Smooth muscle cell of the brain vasculature (primary cell): ENCODE measurements around the gene BMP4.

Experiments
- DNase-seq: peaks from one replicate; pipeline ENCODE4 v3.0.0-alpha.2; 2012; ENCODE audit warnings: low read depth, low spot score

The BMP4 gene

DNA sequence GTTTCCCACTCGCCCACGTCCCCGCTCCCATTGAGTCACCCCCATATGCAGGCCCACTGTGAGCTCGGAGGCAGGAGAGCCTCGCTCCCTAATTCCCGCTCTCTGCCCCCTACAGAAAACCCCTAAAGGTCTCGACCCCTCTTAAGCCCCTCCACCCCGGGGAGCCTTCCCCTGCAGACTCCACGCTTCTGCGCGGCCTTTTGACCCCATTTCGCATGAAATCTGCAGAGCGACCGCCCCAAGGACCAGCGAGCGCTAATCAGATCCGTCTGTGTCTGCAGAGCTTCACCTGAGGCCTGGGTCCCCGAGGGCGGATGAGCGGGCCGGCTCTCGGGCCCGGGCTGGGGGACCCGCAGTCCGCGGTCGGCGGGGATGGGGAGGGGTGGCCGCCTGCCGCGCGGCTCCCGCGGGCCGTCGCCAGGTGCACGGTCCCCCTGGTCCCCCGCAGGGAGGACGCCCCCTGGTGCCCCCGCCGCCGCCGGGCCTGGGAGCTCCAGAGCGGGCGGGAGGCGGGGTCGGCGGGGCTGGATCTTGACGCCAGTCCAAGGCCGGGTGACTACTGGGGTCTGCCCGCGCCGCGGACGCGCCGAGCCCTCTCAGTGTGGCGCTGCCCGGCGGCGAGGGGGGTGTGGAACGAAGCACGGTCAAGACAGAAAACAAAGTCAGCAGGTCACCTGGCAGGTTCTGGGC is 10.1 kb downstream of the BMP4 start:
- DNase-seq: no peak

DNA sequence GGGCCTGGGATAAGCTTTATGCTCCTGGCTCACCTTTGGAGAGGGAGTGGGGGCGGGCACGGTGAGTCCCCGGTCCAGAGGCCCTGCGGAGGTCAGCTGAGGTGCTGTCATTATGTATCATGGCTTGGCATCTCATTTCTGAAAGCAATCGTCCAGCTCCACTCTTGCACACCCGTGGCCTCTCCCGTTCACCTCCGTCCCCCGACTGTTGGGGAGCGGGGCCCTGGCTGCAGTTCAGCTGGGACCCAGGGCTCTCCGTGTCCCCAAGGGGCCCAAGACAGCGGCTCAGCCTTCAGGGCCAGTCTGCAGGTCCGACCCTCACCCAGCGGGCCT is 10.6 kb downstream of the BMP4 start:
- no peak for DNase-seq

DNA sequence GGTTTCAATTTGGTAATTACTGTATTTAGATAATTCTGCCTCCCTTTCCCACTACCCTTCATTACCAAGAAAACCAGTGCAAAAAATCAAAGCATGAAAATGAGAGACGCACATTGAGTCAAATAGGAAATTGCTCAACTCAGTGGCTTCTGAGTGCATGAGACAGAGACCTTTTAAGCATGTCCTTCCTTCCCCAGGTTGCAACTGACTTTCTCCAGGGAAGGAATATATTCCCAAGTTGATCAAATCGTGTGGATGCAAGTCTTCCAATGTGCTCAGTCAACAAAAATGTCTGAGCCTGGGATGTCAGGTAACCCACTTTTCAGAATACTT is 12.9 kb downstream of the BMP4 start:
- no peak for DNase-seq

DNA sequence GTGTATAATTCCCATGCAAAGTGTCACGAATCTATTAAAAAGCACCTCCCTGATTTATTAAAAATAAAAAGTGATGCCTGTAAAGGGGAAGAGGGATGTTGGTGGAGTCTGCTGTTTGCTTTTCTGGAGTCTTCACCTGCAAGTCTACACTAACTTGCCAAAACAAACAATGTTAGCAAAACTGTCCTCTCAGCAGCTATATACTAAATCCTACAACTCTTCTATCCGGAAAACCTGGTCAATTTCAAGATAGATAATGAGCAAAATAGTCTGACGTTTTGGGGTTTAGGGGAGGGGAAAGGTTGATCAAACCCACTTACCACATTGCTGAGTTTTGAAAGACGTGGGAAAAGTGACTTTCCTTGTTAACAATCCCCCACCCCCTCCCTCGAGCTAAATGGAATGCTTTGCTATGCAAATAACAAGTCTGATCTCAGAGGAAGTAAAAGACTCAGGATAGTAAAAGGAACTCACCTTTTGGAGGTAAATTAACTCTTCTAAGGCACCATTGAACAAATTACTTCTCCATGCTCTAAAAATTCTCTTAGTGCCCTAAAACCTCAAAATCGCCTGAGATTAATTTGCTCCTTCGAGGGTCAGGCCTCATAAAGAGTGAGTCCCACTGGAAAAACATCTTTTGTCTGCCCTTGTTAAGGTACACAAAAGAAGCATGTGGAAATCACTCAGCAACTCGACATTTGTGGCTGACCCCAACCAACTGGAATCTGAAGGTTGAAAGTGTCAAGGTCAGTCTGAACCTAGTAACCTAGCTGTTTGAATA is 13.5 kb downstream of the BMP4 start:
- no peak for DNase-seq

DNA sequence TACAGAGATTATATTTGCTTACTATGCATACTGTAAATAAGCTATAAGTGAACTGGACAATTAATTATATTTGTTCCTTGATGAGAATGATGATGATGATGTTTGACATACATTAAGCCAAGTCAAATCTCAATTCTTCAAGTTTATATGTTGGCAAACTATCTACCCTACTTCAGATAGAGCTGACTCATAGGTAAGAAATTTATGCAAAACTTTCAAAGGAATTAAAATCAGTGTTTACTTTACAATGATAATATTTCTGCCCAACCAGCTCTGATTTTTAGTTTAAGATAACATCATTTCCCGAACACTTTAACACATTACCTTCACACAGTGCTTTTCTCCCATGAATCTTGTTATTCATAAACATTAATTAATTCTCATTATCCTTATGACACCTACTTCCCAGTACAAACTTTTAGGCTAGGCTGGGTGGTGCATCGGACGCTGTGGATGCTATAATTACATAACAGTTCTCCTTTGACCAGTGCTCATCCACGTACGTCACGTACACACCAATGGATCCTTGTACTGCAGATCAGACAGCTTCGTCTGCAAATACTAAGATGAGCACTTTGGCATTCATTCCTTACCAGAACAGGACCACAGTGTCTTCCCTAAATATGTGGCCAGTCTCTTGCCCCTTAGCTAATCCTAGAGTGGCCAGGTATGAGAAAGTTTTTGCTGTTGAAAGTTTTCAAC is 18.3 kb downstream of the BMP4 start:
- DNase-seq: no peak

DNA sequence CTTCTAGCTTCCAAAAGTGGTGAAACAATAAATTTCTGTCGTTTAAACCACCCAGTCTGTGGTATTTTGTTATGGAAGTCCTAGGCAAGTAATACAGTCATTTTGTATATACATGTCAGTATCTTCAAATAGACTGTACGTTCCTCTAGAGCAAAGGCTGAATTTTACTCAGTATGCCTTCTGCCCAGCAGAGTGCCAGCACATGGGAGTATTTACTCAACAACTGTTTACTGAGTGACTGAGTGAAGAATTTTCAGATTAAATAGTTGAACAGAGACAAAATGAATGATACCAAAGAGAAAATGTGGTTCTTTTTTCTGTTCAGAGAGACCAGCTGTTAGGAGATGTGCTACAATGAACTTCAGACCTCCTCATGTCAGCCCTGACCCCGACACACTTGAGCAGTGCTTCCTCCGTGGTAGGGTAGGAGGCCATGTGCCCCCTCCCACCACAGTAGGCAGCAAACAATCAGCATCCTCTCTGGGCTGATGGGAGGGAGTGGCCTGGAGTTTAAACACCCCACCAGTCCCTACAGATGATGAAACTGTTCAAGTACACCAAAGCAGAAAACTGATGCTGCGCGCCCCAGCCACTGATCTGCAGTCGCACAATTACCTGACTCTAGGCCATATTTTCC is 21.7 kb downstream of the BMP4 start:
- no peak for DNase-seq

DNA sequence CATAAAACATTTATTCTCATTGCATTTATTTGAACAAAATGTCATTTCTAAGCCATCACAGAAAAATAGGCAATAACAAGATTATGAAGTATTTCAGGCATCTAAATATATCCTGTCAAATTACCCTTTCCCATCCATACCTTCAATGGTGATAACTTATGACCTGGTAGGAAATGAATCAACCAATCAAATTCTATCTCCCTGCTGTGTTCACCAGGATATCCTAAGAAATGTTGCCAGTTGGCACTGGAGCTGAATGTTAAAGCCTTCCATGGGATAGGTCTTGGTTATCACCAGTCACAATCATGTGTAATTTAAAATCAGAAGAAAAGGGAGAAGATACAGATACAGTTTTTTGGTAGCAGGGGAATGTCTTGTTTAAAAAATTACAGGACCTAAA is 23.7 kb downstream of the BMP4 start:
- DNase-seq: no peak

DNA sequence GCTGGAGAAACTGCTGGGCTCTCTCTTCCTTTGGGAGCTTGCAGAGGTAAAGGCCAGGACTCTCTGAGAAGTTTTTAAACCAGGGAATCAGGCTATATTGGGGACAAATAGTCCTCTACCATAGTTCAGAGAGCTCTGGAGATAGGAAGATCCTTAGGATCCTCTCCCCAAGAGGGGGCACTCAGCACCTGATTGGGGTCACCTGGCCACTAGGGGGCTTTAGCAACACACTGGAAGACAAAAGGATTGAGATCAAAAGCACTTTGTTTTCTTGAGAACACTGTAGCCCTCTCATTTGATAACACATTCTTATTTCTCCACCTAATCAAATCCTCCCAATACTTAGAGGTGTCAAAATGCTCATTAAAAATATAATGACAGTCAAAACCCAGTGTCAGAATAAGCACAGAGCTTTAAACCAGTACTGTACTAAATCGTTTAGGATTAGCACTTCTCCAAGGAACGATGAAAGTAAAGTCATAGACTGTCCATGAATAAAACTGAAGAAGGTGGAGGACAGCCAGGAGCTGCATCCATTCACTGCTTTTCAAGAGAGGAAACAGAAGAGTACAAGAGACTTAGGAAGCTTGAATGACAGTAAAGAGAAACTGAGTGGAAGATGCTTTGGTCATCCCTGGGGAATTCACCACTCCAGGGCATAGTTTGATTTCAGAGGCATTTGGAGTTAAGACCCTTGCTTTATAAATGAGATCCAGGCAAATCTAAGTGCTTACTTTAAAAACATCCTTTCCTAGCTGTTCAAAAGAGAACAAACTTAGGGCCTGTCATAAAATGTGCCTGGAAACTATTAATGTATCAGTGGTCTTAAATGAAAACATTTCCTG is 26.5 kb downstream of the BMP4 start:
- DNase-seq: no peak

DNA sequence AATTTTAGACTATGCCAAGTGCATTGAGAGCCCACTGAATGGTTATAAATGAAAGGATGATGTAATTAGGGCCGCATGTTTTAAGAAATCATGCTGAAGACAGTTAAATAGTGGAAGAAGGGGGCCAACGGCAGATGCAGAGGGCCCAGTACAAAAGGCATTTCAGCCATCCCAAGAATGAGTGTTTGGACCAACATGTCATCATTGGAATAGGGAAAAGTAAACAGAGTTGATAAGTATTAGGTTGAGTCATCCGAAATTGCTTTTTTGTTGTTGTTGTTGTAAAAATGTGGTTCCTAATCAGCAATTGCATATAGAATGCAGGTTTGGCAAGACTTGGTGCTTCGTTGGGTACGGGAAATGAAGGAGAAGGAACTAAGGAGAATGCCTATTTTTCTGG is 29.5 kb downstream of the BMP4 start:
- no peak for DNase-seq

DNA sequence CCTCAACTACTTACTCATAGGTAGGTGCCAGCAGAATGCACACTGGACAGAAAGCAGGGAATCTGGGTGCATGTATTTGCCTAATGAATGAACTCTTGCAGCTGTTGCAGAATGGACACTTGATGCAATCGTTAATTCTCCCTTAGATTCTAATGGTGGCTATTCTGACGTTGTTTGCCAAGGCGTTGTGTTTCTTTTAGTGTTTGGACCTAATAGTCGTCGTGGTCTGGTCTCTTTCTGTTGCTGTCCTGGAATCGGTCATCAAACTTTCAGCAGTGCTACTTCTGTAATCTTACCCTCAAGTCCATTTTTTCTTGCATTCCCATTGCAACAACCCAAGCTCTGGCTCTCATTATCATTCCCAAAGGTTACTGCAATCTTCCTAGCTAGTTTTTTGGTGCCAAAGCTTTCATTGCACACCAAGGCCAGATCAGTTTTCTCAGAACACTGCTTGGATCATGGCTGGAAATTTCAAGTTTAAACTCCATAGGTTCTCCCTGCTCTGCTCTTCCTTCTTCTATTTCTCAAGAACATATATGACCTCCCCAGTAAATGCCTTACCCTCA is 31.3 kb downstream of the BMP4 start:
- DNase-seq: no peak

DNA sequence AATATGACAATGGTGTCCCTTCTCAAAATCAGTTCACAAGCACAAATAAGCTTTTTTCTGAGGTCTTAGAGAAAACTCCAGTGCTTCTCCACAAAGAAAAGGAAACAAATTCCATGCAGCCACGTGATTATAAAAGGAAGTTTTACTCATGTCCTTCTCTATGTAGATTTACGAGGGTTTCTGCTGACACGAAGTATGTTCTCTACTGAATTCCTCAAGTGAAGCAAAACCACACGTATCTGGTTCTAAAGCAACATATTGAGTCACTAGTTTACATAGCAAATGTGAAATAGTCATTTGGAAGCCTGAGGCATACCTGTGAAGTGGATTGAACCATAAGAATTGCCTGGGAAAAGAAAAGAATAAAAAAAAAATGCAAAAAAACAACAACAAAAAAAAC is 31.9 kb downstream of the BMP4 start:
- DNase-seq: peak; percentile 23

DNA sequence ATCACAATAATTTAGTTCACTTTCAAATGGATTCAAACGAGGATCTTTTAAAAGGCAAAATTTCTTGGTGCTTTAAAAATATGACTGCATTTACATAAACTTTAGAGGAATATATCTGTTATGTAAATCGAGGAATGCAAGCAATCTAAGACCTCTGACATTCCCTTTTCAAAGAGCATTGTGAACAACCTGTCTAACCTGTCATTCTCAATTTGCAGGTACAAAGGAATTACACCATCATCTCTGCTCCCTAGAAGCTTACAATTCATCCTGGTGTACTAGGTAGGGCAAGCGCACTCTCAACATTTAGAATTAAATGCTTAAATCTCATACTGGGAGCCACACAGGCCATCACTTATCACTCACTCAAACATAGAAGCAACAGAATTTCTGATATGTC is 35.6 kb downstream of the BMP4 start:
- no peak for DNase-seq

DNA sequence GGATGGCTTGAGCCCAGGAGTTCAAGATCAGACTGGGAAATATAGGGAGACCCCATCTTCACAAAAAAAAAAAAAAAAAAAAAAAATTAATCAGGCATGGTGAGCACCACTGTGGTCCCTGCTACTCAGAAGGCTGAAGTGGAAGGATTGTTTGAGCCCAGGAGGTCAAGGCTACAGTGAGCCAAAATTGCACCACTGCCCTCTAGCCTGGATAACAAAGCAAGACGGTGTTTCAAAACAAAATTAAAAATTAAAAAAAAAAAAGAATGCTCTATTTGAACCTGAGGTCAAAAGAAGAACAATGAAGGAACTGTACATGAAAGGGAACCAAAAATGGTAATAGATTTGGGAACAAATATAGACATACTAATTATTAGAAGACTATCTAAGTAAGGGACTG is 40.4 kb downstream of the BMP4 start:
- no peak for DNase-seq

DNA sequence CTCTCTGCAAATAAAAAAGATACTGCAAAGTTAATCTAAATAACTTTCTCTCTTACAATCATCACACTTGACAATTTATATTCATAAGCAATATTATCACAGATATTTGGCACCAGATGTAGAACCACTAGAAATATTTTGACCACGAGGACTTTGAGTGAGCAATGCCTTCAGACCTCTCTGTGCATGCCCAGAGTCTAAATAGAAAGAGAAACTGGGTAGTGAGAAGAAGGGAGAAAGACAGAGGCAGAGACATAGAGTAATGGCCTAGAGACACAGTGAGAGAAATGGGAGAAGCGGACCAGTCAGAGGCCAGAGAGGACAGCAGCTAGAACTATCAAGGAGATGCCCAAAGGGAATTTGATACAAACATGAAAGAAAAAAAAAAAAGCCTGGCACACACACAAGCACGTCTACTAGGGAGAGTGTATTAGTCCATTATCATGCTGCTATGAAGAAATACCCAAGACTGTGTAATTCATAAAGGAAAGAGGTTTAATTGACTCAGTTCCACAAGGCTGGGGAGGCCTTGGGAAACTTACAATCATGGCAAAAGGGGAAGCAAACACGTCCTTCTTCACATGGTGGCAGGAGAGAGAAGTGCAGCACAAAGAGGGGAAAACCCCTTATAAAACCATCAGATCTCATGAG is 41.1 kb downstream of the BMP4 start:
- no peak for DNase-seq

DNA sequence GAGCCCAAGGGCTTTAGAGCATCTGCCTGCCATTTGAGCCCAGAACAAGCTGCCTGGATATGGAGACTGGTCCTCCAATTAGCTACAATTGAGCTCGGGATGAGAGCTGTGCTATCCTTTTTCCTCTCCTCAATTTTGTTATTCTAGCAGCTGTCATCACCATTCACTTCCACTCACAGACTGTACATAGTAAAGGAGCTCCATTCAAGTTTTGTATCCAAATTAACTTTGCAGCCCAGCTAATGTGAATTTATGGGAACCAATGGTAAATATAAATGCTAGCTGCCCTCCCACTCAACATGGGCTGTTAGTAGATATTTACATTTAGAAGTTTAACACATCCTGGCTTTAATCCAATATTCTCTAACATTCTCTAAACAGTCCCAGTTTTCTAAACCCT is 44.6 kb downstream of the BMP4 start:
- no peak for DNase-seq

DNA sequence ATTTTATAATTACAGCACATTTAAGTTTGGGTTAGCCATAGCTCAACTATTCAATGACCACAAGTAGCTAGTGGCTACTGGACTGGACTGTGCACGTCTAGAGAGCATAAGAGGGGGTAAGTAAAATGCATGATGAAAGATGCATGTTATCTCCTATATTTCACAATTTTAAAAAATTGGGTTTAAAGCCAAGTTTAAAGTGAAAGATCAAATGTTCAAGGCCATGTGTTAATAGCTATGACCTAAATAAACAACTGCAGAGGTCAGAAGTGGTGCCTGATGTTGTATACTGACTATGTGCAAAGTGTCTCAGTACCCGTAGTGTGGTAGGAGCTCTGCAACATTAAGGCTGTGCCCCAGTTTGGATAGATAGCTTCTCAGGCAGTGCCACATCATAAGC is 48.2 kb downstream of the BMP4 start:
- no peak for DNase-seq

DNA sequence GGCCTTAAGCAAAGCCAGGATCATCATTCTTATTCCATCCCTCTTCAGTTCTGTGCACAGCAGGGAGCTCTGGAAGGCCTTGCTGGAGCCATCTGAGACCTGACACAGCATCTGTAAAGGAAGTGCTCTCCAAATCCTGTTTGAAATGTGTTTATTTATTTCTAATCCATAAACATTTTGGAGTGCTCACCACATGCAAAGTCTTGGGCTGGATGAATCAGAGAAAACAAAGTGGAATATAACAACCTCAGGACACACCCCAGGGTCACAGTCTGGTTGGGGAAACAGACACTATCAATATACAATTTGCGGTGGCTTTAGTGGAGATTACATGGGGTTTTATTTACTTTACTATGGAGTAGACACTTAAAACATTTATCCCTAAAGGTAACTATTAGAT is 54.3 kb downstream of the BMP4 start:
- no peak for DNase-seq

DNA sequence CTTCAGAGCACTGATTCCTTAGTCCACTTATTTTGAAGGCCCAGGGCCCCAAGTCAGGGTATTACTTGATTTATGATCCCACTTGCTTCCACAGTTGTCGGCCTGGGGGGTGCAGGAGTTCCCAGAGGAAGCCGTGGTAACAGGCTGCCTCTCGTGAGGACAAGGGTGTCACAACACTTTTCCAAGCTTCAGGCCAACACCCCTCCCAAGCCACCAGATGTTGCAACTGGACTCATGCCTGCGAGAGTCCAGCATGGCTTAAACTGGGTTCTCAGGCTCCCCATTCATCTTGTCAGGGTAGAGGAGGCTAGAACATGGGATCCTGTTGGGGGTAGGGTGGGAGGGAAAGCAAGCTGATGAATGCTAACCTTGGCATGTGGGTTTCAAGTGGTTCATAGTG is 56.1 kb downstream of the BMP4 start:
- DNase-seq: no peak
